Measurements from ENCODE around the gene ENDOV. TPM values are rescaled to one million over a fixed set of nuclear protein-coding genes. Genes with fewer than 3 reads are reported as not detected.

The ENDOV gene
- total and polyA plus RNA-seq, 2 donors (not counting 1 experiment from before 2014, with no cell fraction given) = 13.1 to 28.7 TPM

DNA sequence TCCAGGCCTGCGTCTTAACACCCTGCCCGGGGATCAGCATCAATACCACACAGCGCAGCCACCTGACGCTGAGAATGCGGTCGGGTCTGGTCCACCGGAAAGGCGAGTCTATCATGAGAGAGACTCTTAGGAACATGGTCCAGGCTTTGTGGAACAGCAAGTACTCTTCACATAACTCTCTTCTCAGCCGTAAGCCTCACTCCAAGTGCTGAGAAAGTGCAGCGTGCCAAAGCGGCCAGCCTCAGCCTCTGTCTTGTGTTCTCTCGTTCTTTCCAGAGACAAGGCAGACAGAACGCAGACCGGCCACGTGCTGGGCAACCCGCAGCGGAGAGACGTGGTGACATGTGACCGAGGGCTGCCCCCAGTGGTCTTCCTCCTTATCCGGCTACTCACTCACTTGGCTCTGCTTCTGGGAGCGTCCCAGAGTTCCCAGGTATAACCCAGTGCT, 34.4 kb upstream of the ENDOV start:
- Histone ChIP-seq H3K9ac (ENCODE audit: insufficient read depth, low read length) (no peak overlapping the region), H3K4me3 (replicated peaks in 1 of 4; ENCODE audit: control extremely low read depth in 1 of 4, insufficient read depth in 1 of 4, low read depth in 3 of 4, low read length in 4 of 4) (no peak overlapping the region), H3K4me2 (ENCODE audit: extremely low read depth, insufficient read depth, low read length) (no peak overlapping the region), H3K27me3 (ENCODE audit: control insufficient read depth, insufficient read depth, low read length) (no peaks in the 10 kb centered on the region), H3K4me1 (ENCODE audit: control insufficient read depth, extremely low read depth, insufficient read depth, low read length) (no peaks in the 10 kb centered on the region), H2AFZ (ENCODE audit: low read length) (no peak overlapping the region), H3K27ac (ENCODE audit: insufficient read depth, low read length) (no peak overlapping the region), H3K36me3 (ENCODE audit: control insufficient read depth, insufficient read depth, low read length) (peaks cover 59% of the 10 kb centered on the region), H3K9me3 (ENCODE audit: control insufficient read depth, insufficient read depth, low read depth, low read length) (no peaks in the 10 kb centered on the region), H4K20me1 (ENCODE audit: control insufficient read depth, extremely low read depth, insufficient read depth, low read length) (no peaks in the 10 kb centered on the region), H3K79me2 (ENCODE audit: control insufficient read depth, insufficient read depth, low read length) (no peaks in the 10 kb centered on the region)
- no peak for DNase-seq (ENCODE audit: low read depth in 2 of 2)
- TF ChIP-seq, protein P1, sequence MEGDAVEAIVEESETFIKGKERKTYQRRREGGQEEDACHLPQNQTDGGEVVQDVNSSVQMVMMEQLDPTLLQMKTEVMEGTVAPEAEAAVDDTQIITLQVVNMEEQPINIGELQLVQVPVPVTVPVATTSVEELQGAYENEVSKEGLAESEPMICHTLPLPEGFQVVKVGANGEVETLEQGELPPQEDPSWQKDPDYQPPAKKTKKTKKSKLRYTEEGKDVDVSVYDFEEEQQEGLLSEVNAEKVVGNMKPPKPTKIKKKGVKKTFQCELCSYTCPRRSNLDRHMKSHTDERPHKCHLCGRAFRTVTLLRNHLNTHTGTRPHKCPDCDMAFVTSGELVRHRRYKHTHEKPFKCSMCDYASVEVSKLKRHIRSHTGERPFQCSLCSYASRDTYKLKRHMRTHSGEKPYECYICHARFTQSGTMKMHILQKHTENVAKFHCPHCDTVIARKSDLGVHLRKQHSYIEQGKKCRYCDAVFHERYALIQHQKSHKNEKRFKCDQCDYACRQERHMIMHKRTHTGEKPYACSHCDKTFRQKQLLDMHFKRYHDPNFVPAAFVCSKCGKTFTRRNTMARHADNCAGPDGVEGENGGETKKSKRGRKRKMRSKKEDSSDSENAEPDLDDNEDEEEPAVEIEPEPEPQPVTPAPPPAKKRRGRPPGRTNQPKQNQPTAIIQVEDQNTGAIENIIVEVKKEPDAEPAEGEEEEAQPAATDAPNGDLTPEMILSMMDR (conservative IDR thresholded peaks at IDR 0.05 in 1 of 2, IDR thresholded peaks at IDR 0.05 in 1 of 2; ENCODE audit: low read depth in 1 of 2, low read length in 2 of 2) = no peak
- TF ChIP-seq EZH2 (IDR thresholded peaks at IDR 0.05; ENCODE audit: low read length, missing control alignments) = no peak

DNA sequence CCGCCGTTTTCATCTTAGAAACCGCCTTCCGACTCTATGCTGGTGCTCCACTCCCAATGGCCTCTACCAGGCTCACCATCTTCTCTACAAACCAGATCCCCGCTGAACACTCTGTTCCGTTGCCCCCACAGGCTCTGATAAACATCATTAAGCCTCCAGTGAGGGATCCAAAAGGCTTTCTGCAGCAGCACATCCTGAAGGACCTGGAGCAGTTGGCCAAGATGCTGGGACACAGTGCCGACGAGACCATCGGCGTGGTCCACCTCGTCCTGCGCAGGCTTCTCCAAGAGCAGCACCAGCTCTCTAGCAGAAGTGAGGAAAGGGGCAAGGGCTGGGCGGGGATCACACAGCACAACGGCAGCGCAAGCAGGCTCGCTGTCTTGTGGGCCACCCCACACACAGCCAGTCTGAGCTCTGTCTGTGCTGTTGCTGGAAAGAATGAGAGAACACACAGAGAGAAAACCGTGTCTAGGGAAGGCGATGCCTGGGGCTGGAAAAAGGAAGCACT, 33.5 kb upstream of the ENDOV start:
- Histone ChIP-seq H3K27me3 (ENCODE audit: control insufficient read depth, insufficient read depth, low read length) (no peaks in the 10 kb centered on the region), H3K9me3 (ENCODE audit: control insufficient read depth, insufficient read depth, low read depth, low read length) (no peaks in the 10 kb centered on the region), H2AFZ (ENCODE audit: low read length) (no peak overlapping the region), H3K27ac (ENCODE audit: insufficient read depth, low read length) (no peak overlapping the region), H3K4me3 (replicated peaks in 1 of 4; ENCODE audit: control extremely low read depth in 1 of 4, insufficient read depth in 1 of 4, low read depth in 3 of 4, low read length in 4 of 4) (no peak overlapping the region), H3K9ac (ENCODE audit: insufficient read depth, low read length) (no peak overlapping the region), H3K4me1 (ENCODE audit: control insufficient read depth, extremely low read depth, insufficient read depth, low read length) (no peaks in the 10 kb centered on the region), H3K4me2 (ENCODE audit: extremely low read depth, insufficient read depth, low read length) (no peak overlapping the region), H3K36me3 (ENCODE audit: control insufficient read depth, insufficient read depth, low read length) (peaks cover 54% of the 10 kb centered on the region), H4K20me1 (ENCODE audit: control insufficient read depth, extremely low read depth, insufficient read depth, low read length) (no peaks in the 10 kb centered on the region), H3K79me2 (ENCODE audit: control insufficient read depth, insufficient read depth, low read length) (no peaks in the 10 kb centered on the region)
- DNase-seq (ENCODE audit: low read depth in 2 of 2) = no peak
- no peak for TF ChIP-seq EZH2 (IDR thresholded peaks at IDR 0.05; ENCODE audit: low read length, missing control alignments)
- TF ChIP-seq, protein P1 (conservative IDR thresholded peaks at IDR 0.05 in 1 of 2, IDR thresholded peaks at IDR 0.05 in 1 of 2; ENCODE audit: low read depth in 1 of 2, low read length in 2 of 2) = no peak

DNA sequence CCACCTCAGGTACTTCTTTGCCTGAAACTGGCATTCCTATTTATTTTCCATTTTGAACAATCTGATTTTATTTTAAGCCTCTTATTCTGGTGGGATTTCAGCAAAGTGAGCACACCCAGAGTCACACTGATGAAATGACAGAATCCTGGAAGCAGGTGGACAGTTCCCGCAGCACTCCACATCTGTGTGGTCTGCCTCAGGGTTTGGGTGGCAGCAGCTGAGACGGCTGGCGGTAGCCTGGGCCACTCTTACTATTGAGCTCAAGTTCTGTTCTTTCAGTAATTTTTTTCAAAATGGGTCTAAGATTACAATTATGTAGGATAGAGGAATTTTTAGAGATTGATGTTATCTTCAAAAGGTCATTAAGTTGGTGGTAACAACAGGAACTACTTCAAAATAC, 32.5 kb upstream of the ENDOV start:
- Histone ChIP-seq H2AFZ (ENCODE audit: low read length) (no peak overlapping the region), H3K4me3 (replicated peaks in 1 of 4; ENCODE audit: control extremely low read depth in 1 of 4, insufficient read depth in 1 of 4, low read depth in 3 of 4, low read length in 4 of 4) (no peak overlapping the region), H3K27ac (ENCODE audit: insufficient read depth, low read length) (no peak overlapping the region), H3K27me3 (ENCODE audit: control insufficient read depth, insufficient read depth, low read length) (no peaks in the 10 kb centered on the region), H3K79me2 (ENCODE audit: control insufficient read depth, insufficient read depth, low read length) (no peaks in the 10 kb centered on the region), H3K9me3 (ENCODE audit: control insufficient read depth, insufficient read depth, low read depth, low read length) (no peaks in the 10 kb centered on the region), H4K20me1 (ENCODE audit: control insufficient read depth, extremely low read depth, insufficient read depth, low read length) (no peaks in the 10 kb centered on the region), H3K9ac (ENCODE audit: insufficient read depth, low read length) (no peak overlapping the region), H3K4me1 (ENCODE audit: control insufficient read depth, extremely low read depth, insufficient read depth, low read length) (no peaks in the 10 kb centered on the region), H3K4me2 (ENCODE audit: extremely low read depth, insufficient read depth, low read length) (no peak overlapping the region), H3K36me3 (ENCODE audit: control insufficient read depth, insufficient read depth, low read length) (peaks cover 51% of the 10 kb centered on the region)
- TF ChIP-seq, protein P1 (conservative IDR thresholded peaks at IDR 0.05 in 1 of 2, IDR thresholded peaks at IDR 0.05 in 1 of 2; ENCODE audit: low read depth in 1 of 2, low read length in 2 of 2) = no peak
- no peak for TF ChIP-seq EZH2 (IDR thresholded peaks at IDR 0.05; ENCODE audit: low read length, missing control alignments)
- no peak for DNase-seq (ENCODE audit: low read depth in 2 of 2)

All from fibroblast of lung (primary cell).